D341Med (cell line): Measurements from ENCODE around the gene C1orf174.

Source experiments
- DNase-seq: peaks from one replicate; pipeline ENCODE4 v3.0.0; 2012; ENCODE audit warnings: low spot score

The C1orf174 gene

DNA sequence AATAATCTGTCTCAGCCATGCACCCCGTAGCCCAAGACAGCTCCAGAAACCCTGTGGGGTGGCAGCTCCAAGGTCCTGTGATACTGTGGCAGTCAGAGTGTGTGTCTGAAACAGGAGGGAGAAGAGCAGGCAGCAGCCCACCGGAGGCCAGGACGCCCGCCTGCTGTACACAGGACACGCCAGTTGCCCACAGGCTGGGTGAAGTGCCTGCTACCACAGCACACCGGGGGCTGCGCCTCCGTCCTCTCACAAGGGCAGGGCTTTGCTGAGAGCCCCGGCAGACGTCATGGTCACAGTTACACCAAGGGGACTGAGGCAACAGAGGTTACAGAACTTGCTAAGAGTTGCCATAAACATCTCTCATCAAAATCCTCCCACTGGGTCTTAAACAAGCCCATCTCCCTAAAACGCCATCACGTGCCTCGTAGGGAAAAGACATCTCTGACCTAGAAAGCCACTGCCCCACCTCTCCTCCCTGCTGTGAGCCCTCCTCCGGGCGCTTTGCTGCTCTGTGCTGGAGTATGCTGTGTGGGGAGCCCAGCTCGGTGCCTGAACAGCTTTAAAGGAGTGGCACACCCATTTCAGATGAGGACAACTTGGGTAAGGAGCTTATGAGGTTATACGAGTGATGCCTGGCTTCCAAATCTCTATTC lies 5.3 kb downstream of the C1orf174 start:
- no peak for DNase-seq

- no peak for DNase-seq
These were observed 6.9 kb downstream of the C1orf174 start for GRCh38 chr1:3893190-3893589.

DNA sequence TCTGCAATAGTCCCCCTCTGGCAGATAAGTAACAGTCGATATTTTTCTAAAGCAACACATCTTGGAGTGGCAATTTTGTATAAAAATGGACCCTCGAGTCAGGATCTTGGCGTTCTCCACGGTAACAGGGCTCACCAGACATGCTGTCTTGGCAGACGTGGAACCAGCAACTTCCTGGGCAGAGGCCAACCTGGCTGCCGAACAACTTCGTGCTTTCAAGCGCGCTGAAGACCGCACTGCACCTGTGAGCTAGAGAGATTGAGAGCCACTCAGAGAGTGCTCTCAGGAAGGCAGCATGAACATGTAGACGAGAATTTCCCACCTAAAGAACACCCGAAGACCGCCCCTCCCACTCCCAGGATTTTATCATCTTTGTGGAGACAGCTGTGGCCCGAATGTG lies 7.3 kb downstream of the C1orf174 start:
- no peak for DNase-seq

DNA sequence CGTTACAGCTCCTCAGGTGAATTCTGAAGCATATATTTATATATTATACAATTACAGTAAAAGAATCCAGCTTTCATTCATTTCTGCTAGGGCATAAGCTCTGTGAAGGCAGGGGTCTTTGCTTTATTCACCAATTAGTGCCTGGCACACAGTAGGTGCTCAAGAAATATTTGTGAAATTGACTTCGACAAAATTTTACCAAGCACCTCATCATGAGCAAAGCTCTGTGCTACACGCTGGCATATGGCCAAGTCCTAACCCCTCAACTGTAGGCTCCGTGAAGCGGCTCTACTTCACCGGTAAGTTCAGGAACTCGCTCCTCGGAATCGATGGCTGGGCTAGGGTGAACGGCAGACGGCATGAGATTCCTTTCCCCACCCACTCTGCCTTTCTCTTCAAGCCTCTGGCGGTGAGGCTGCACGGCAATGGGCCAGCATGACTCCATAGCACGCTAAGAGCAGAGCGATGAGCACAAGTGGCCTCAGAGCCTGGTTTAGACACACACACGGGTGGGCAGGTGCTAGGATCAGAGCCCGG lies 8.7 kb downstream of the C1orf174 start:
- DNase-seq, result no peak

- no peak for DNase-seq
These were observed 9.4 kb downstream of the C1orf174 start for GRCh38 chr1:3890389-3891328.

DNA sequence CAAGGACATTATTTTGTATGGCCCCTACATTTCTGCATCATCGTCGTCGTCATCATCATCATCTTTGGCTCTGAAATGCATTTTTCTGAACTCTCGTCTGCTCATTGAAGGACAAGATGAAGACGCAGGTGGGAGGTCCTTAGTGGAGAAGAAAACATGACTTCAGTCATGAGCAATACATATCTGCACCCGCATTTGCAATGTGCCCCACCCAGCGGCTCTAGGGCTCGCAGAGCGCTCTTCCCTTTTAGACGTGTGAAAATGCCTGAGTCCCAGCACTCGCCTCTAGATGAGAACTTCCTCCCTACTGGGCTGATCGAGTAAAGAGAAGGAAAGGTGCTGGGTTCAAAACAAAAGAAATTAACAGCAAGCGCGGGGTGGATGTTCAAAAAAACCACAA lies 10.1 kb downstream of the C1orf174 start:
- DNase-seq, result no peak

GRCh38 chr1:3888301-3888700 lies 11.8 kb downstream of the C1orf174 start:
- no peak for DNase-seq

GRCh38 chr1:3886691-3887090 lies 13.4 kb downstream of the C1orf174 start:
- no peak for DNase-seq

DNA sequence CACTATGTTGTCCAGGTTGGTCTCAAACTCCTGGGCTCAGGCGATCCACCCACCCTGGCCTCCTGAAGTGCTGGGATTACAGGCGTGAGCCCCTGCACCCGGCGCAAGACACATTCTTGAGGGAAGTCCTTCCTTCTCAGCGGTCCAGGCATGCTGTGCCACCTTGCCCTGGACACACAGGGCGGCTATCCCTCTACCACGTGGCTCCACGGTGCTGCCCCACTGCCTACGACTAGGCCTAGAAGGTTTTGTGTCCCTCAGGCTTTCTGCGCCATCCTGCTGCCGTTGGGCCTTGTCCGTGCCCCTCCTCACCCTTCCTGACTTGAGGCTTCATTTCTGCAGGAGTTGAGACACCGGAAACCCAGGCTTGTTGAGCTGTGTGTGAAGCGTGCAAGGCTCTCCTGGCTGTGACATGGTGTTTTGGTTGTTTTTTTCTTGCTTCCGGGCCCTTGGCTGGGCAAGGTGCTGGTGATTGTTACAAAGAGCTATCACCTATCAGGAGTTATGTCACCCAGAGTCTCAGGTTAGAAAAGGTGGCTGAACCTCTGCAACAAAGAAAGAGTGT lies 13.9 kb downstream of the C1orf174 start:
- no peak for DNase-seq

- DNase-seq, result no peak
These were observed 14.5 kb downstream of the C1orf174 start for GRCh38 chr1:3885611-3886010.

- no peak for DNase-seq
These were observed 15.1 kb downstream of the C1orf174 start for GRCh38 chr1:3884966-3885365.

DNA sequence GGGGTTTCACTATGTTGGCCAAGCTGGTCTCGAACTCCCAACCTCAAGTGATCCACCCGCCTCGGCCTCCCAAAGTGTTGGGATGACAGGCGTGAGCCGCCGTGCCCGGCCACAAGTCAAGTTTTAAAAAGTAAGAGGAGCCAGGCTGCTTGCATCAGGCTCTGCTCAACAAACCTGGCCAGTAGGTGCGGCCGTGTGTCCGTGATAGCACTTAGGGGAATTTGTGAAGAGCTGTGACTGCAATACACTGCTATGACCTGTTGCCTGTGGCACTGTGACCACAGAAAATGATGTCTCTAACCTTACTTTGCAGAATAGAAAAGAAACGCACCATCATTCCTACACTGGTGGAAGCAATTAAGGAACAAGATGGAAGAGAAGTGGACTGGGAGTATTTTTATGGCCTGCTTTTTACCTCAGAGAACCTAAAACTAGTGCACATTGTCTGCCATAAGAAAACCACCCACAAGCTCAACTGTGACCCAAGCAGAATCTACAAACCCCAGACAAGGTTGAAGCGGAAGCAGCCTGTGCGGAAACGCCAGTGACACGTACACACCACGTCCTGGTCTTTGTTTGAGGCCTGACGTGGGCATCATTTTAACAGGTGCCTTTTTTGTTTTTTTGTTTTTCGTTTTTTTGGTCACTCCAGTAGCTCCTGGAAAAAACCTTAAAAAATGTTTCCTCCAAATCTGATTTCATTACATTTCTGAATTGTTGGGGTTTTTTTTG lies 16.7 kb downstream of the C1orf174 start:
- no peak for DNase-seq

- DNase-seq, result no peak
These were observed 18.9 kb downstream of the C1orf174 start for GRCh38 chr1:3881193-3881480.

GRCh38 chr1:3880429-3881192 lies 19.5 kb downstream of the C1orf174 start:
- no peak for DNase-seq

DNA sequence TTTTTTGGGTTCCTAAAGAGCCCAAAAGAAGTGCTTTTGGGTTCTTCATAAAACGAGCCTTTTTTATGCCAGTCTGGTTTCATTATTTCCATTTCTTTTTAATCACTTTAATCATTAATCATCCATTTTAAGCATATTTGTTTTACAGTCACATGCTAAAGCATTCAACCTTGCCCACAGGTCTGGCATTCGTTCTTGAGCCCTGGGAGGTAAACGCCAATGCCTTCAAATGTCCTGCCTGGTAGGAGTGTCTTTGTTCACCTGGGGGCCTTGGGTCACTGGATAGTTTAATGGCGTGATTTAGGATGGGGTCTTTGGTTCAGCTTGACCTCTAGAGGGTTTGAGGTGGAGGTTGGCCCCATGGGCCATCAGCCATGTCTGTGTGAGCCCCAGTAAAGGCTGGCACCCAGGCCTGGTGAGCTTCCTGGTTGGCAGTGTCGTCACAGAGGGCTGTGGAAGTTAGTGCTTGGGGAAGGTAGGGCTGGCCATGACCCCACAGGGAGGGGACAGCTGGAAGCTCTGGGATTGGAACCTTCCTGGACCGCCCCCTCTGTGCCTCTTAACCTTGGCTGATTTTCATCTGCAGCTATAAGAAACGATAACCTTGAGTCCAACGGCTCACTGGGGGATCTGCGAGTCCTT lies 20.2 kb downstream of the C1orf174 start:
- DNase-seq, result no peak

- DNase-seq, result no peak
These were observed 21.0 kb downstream of the C1orf174 start for GRCh38 chr1:3879099-3879498.

GRCh38 chr1:3876716-3877115 lies 23.4 kb downstream of the C1orf174 start:
- DNase-seq, result no peak

GRCh38 chr1:3874736-3875135 lies 25.3 kb downstream of the C1orf174 start:
- DNase-seq, result no peak

DNA sequence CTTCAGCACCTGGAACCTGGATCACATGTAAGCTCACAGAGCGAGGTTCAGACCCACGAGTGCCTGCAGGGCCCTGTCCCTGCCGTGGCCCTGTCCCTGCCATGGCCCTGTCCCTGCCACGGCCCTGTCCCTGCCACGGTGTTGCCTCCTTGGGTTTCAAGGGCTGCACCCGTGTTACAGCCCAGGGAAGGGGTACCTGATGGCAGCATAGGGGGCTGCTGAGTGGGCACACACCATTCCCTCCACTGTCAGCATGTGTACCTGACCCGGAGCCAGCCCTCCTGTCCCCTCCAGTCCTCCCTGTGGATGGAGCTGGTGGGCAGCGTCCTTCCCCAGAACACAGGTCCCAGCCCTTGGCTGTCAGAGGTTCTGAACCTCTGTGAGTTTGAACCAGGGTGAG lies 27.5 kb downstream of the C1orf174 start:
- DNase-seq, result no peak

DNA sequence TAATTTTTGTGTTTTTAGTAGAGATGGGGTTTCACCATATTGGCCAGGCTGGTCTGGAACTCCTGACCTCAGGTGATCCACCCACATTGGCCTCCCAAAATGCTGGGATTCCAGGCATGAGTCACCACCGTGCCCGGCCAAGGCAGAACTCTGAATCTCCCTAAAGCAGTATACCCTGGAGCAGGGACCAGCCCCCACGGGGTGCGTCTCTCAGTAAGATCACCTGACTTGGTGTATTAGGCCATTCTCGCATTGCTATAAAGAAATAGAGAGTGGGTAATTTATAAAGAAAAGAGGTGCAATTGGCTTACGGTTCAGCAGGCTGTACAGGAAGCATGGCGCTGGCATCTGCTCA lies 28.6 kb downstream of the C1orf174 start:
- no peak for DNase-seq

GRCh38 chr1:3869751-3870301 lies 30.2 kb downstream of the C1orf174 start:
- DNase-seq, result peak; percentile 49
